Measurements from ENCODE around the gene A2ML1.
"Not testable (repeated sequence)": the region's sequence is repeated elsewhere in the genome, so short reads cannot be mapped to it uniquely, and the experiment has no call there.

The A2ML1 gene

GRCh38 chr12:8818526-8818925, 3.9 kb upstream of the A2ML1 start:
- no peak for DNase-seq

GRCh38 chr12:8819666-8819980, 2.8 kb upstream of the A2ML1 start:
- no peak for DNase-seq

GRCh38 chr12:8820676-8821407, 1.6 kb upstream of the A2ML1 start:
- not testable (repeated sequence) for DNase-seq

GRCh38 chr12:8821591-8821990, 830 bp upstream of the A2ML1 start:
- DNase-seq, result no peak

DNA sequence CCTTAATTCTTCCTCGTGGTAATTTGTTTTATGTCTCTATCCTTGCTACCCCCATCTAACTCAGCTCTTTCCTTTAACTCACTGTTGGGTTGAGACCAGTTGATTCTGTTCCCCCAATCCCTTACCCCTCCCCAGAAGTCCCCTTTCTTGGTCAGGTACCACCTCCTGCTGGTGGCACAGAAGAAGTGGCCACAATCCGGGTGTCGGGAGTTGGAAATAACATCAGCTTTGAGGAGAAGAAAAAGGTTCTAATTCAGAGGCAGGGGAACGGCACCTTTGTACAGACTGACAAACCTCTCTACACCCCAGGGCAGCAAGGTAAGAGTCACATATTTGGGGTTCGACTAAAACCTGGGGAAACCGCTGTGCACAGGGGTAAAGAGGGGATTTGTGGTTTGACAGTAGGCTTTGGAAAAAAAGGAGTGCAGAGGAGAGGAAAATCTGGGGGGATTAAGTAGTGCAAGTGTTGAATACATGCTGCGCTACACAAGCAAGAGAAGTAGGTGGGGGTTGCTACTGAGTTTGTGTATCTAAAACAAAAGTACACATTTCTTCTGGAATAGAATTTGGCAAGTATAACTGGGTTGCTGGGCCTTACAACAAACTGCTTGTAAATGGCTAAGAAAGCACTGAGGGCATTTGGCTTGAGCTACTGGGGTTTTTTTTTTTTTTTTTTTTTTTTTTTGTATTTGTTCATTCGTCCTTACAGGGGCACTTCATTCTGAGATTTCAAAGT, 1.3 kb downstream of the A2ML1 start:
- DNase-seq, result no peak

DNA sequence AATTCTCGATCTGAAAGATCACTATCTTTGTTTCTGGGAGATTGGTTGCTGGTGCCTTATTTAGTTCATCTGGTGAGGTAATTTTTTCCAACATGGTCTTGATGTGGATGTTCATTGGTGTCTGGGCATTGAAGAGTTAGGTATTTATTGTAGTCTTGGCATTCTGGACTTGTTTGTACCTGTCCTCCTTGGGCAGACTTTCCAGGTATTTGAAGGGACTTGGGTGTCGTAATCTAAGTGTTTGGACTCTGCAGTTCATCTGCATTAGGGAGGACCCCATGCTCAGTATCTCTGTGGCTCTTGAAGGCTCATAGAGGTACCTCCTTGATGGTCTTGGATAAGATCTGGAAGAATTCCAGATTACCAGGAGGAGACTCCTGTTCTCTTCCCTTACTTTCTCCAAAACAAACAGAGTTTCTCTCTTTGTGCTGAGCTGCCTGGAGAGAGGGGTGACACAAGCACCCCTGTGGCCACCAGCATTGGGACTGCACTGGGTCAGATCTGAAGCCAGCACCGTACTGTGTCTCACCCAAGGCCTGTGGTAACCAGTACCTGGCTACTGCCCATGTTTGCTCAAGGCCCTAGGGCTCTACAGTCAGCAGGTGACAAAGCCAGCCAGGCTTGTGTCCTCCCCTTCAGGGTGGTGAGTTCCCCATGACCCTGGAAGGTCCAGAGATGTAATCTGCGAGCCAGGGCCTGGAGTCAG, 5.3 kb downstream of the A2ML1 start:
- no peak for DNase-seq

- no peak for DNase-seq
These were observed 6.1 kb downstream of the A2ML1 start for GRCh38 chr12:8828257-8829124.

DNA sequence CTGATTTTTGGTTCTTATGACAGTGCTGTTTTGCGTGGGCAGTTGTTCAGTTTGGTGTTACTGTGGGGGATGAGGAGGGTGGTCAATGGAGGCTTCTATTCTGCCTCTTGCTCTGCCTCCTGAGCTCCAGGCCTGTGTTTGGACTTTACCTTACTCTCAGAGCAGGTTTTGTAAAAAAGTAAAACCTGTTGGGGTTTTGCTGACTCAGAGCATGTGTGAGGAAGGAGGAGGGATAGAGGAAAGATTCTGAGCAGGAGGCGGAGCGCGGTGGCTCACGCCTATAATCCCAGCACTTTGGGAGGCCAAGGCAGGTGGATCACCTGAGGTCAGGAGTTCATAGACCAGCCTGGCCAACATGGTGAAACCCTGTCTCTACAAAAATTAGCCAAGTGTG, 6.7 kb downstream of the A2ML1 start:
- DNase-seq, result no peak

- no peak for DNase-seq
These were observed 7.2 kb downstream of the A2ML1 start for GRCh38 chr12:8829621-8830020.

- no peak for DNase-seq
These were observed 8.7 kb downstream of the A2ML1 start for GRCh38 chr12:8831116-8831515.

DNA sequence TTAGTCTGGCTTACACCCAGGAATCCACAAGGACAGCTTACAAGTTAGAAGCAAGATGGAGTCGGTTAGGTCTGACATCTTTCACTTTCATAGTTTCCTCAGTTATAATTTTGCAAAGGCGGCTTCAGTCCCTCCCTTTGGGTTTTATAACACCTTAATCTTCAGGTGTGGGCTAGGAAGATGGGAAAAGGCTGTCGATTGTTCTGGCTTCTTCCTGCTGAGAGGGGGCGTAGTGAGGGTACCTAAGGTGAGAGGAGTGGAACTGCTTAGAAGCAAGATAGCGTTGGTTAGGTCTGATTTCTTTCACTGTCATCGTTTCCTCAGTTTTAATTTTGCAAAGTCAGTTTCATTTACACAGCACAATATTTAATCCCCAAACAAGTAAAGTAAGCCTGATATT, 10.1 kb downstream of the A2ML1 start:
- no peak for DNase-seq

- DNase-seq, result no peak
These were observed 11.8 kb downstream of the A2ML1 start for GRCh38 chr12:8834230-8834629.

GRCh38 chr12:8837291-8837690, 14.9 kb downstream of the A2ML1 start:
- no peak for DNase-seq

DNA sequence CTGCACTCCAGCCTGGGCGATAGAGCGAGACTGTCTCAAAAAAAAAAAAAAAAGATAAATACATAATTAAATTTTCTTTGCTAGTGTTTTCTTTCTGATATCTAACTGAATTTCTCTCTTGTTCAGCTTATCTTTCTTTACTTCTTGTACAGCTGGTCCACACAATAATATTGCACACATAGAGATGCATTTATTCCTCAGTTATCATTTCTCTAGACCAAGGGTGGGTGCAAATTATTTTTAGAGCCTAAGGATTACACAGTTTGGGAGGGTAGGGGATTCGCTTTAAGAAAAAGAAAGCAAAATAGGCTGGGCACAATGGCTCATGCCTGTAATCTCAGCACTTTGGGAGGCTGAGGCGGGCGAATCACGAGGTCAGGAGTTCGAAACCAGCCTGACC, 17.9 kb downstream of the A2ML1 start:
- DNase-seq, result no peak

GRCh38 chr12:8840938-8841633, 18.7 kb downstream of the A2ML1 start:
- DNase-seq, result no peak

- DNase-seq, result no peak
These were observed 19.4 kb downstream of the A2ML1 start for GRCh38 chr12:8841778-8842177.

GRCh38 chr12:8844665-8845064, 22.2 kb downstream of the A2ML1 start:
- no peak for DNase-seq

GRCh38 chr12:8846305-8846704, 23.9 kb downstream of the A2ML1 start:
- no peak for DNase-seq

DNA sequence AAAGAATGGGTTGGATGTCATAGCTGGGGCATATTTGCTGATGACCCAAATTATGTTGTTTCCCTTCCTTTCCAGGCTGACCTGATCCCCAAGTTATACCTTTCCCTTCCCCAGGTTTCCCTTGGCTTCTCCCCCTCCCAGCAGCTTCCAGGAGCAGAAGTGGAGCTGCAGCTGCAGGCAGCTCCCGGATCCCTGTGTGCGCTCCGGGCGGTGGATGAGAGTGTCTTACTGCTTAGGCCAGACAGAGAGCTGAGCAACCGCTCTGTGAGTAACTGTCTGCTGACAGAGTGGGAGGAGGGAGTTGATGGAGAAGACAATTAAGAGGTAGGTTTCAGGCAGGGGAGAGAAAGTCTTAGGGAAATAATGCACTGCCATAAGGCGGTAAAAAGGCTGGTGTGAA, 25.0 kb downstream of the A2ML1 start:
- no peak for DNase-seq

DNA sequence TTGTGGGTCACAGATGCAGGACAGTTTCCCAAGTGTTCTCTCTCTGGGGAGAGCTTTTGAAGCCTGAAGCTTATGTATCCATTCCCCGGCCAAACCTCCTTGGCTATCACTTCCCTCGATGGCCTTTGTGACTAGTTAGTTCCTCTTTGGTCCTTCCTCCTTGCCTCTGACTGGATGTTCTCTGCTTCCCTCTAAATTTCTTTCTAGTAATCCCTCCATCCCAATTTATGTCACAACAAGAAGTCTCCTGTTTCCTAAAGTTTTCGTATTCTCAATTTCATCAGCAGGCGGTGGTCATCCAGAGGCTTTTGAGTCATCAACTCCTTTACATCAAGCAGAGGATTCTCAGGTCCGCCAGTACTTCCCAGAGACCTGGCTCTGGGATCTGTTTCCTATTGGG, 27.5 kb downstream of the A2ML1 start:
- DNase-seq, result no peak

GRCh38 chr12:8852119-8852518, 29.7 kb downstream of the A2ML1 start:
- no peak for DNase-seq

GRCh38 chr12:8855891-8856290, 33.5 kb downstream of the A2ML1 start:
- no peak for DNase-seq

Data from effector CD4-positive, alpha-beta T cell (primary cell).